ENCODE measurements around the gene ARHGAP40.
"Not testable (repeated sequence)": the region's sequence is repeated elsewhere in the genome, so short reads cannot be mapped to it uniquely, and the experiment has no call there.

Gene ARHGAP40

GRCh38 chr20:38588303-38588702 lies 13.3 kb upstream of the ARHGAP40 start:
- DNase-seq (ENCODE audit: low spot score), result no peak

- DNase-seq (ENCODE audit: low spot score), result no peak
Measured at GRCh38 chr20:38589351-38589750, 12.3 kb upstream of the ARHGAP40 start.

- DNase-seq (ENCODE audit: low spot score), result no peak
Measured at GRCh38 chr20:38589967-38590675, 11.5 kb upstream of the ARHGAP40 start.

GRCh38 chr20:38590676-38591473 lies 10.7 kb upstream of the ARHGAP40 start:
- no peak for DNase-seq (ENCODE audit: low spot score)

- no peak for DNase-seq (ENCODE audit: low spot score)
Measured at GRCh38 chr20:38591474-38592410, 9.9 kb upstream of the ARHGAP40 start.

- not testable (repeated sequence) for DNase-seq (ENCODE audit: low spot score)
Measured at GRCh38 chr20:38592411-38592790, 9.2 kb upstream of the ARHGAP40 start.

- DNase-seq (ENCODE audit: low spot score), result not testable (repeated sequence)
Measured at GRCh38 chr20:38594281-38594680, 7.3 kb upstream of the ARHGAP40 start.

- not testable (repeated sequence) for DNase-seq (ENCODE audit: low spot score)
Measured at GRCh38 chr20:38595886-38596285, 5.7 kb upstream of the ARHGAP40 start.

- DNase-seq (ENCODE audit: low spot score), result no peak
Measured at GRCh38 chr20:38599410-38599882, 2.2 kb upstream of the ARHGAP40 start.

GRCh38 chr20:38600057-38600456 lies 1.6 kb upstream of the ARHGAP40 start:
- DNase-seq (ENCODE audit: low spot score), result no peak

- DNase-seq (ENCODE audit: low spot score), result no peak
Measured at GRCh38 chr20:38602185-38602581, 574 bp downstream of the ARHGAP40 start.

GRCh38 chr20:38603286-38603685 lies 1.7 kb downstream of the ARHGAP40 start:
- no peak for DNase-seq (ENCODE audit: low spot score)

GRCh38 chr20:38604873-38605303 lies 3.3 kb downstream of the ARHGAP40 start:
- DNase-seq (ENCODE audit: low spot score), result no peak

GRCh38 chr20:38607351-38607750 lies 5.7 kb downstream of the ARHGAP40 start:
- no peak for DNase-seq (ENCODE audit: low spot score)

GRCh38 chr20:38608188-38608587 lies 6.6 kb downstream of the ARHGAP40 start:
- DNase-seq (ENCODE audit: low spot score), result no peak

GRCh38 chr20:38609815-38610214 lies 8.2 kb downstream of the ARHGAP40 start:
- DNase-seq (ENCODE audit: low spot score), result no peak

- no peak for DNase-seq (ENCODE audit: low spot score)
Measured at GRCh38 chr20:38610521-38610920, 8.9 kb downstream of the ARHGAP40 start.

GRCh38 chr20:38612751-38613515 lies 11.3 kb downstream of the ARHGAP40 start:
- DNase-seq (ENCODE audit: low spot score), result no peak

- no peak for DNase-seq (ENCODE audit: low spot score)
Measured at GRCh38 chr20:38615283-38615682, 13.7 kb downstream of the ARHGAP40 start.

- DNase-seq (ENCODE audit: low spot score), result no peak
Measured at GRCh38 chr20:38616457-38616856, 14.8 kb downstream of the ARHGAP40 start.
